ENCODE measurements around the gene PEX14. TPM values are rescaled to one million over a fixed set of nuclear protein-coding genes. Genes with fewer than 3 reads are reported as not detected.

PEX14 gene
- total and polyA plus RNA-seq, 11 donors, result 14.9 to 28.7 (median 20.4) TPM

DNA sequence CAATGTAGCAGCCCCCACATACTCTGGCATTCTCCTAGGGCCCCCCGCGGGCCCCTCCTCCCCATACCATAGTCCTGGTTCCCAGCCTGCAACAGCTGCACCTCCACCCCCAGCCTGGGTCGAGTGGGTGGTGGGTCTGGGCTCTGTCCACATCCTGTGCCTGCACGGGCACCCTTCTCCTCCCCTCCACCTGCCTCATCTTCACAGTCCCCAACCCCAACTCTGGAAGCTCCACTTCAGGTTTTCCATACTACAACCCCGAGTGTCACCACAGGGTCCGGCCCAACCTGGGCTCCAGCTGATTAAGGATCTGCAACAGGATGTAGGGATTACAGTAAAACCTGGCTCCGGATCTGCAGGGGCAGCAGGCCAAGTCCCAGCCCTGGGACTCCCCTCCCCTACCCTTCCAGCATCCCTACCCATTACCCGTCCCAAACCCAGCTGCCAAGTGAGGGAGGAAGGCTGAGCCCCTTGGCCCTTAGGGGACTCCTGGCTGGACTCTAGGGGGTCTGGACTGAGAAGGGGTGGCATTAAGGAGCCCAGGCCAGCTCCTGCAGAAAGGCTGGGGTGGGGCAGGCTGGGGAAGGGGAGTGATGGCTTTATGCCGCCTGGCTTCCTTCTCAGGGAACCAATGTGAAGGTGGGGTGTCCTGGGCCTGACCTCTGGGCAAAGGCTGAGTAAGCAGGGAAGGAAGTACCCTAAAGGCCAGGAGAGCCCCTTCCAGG is 204.9 kb downstream of the PEX14 start:
- H3K27me3 ChIP-seq, result no peaks in the 10 kb centered on the region
- peak in 1 of 4 donors; percentile 17 for ATAC-seq
- intact Hi-C loops (cut with DNase I), result loop anchor here in 6 of 10 donors (5.0 to 10.0 kb wide), 6 partner anchors 113 to 855 kb away; partner anchors contain the start of genes CASZ1 (in 4 of the 6) and CLSTN1 (in 1 of the 6)
- no peaks in the 10 kb centered on the region for H3K9me3 ChIP-seq
- peak in 4 of 5 donors; percentile 47 to 59 (median 56) for DNase-seq
- peak overlapping the region in 8 of 12 donors; percentile 38 to 94 (median 52) for H3K27ac ChIP-seq
- TF ChIP-seq POLR2A (IDR thresholded peaks at IDR 0.05), result no peak
- TF ChIP-seq, protein P1, sequence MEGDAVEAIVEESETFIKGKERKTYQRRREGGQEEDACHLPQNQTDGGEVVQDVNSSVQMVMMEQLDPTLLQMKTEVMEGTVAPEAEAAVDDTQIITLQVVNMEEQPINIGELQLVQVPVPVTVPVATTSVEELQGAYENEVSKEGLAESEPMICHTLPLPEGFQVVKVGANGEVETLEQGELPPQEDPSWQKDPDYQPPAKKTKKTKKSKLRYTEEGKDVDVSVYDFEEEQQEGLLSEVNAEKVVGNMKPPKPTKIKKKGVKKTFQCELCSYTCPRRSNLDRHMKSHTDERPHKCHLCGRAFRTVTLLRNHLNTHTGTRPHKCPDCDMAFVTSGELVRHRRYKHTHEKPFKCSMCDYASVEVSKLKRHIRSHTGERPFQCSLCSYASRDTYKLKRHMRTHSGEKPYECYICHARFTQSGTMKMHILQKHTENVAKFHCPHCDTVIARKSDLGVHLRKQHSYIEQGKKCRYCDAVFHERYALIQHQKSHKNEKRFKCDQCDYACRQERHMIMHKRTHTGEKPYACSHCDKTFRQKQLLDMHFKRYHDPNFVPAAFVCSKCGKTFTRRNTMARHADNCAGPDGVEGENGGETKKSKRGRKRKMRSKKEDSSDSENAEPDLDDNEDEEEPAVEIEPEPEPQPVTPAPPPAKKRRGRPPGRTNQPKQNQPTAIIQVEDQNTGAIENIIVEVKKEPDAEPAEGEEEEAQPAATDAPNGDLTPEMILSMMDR (IDR thresholded peaks at IDR 0.05), result no peak
- no peaks in the 10 kb centered on the region for H3K36me3 ChIP-seq
- WGBS, 4 donors, result 30 to 39% (median 36%) methylated on average over 8 to 9 of the region's 9 CpGs
- H3K4me1 ChIP-seq, result peaks cover 15 to 100% (median 87%) of the 10 kb centered on the region in 12 donors
- H3K4me3 ChIP-seq, result peak overlapping the region in 1 of 12 donors; percentile 2

Other genes starting within 250 kb of the PEX14 start
- 10 to 100 TPM; 25.0 to 95.2 (median 31.1) TPM for gene PGD, start 75.9 kb upstream of the PEX14 start, total RNA-seq
- 10 to 100 TPM; 13.3 to 30.9 TPM for gene PGD, start 75.9 kb upstream of the PEX14 start, polyA plus RNA-seq
- gene CENPS, start 44.5 kb upstream of the PEX14 start, total RNA-seq, result 10 to 100 TPM in 1 of 9 donors, 1 to 10 TPM in 8; 2.4 to 11.6 (median 8.5) TPM
- 1 to 10 TPM; 6.7 to 8.2 TPM for gene CENPS, start 44.5 kb upstream of the PEX14 start, polyA plus RNA-seq
- gene CORT, start 24.9 kb upstream of the PEX14 start, total RNA-seq, result under 1 TPM in 2 of 9 donors, not detected in 7; 0.19 to 0.37 TPM
- not detected for gene CORT, start 24.9 kb upstream of the PEX14 start, polyA plus RNA-seq
- 10 to 100 TPM; 16.0 to 27.6 (median 24.5) TPM for gene DFFA, start 2.4 kb upstream of the PEX14 start, total RNA-seq
- gene DFFA, start 2.4 kb upstream of the PEX14 start, polyA plus RNA-seq, result 10 to 100 TPM; 10.4 to 26.0 TPM

Measured in heart left ventricle (tissue), 16 donors.